Adrenal gland (tissue), 5 donors: ENCODE data around the gene FAM161B.

Source experiments
- CTCF ChIP-seq, 6 experiments: fragments of 450-650 bp in 4 of 6; fragments of 200-600 bp in 2 of 6; sonication (generic) in 1 of 6; IDR thresholded peaks; 1 replicate in 5 of 6; 2 replicates in 1 of 6; pipeline versions ENCODE4 v1.5.1 to v1.8.0; 2016 to 2021; ENCODE audit warnings: antibody characterized with exemption in 6 of 6, mild to moderate bottlenecking in 2 of 6, moderate library complexity in 1 of 6
- POLR2A ChIP-seq, 2 donors: fragments of 450-650 bp; IDR thresholded peaks; one replicate each; pipeline ENCODE4 v1.6.1; 2017; ENCODE audit warnings: antibody characterized with exemption in 2 of 2, mild to moderate bottlenecking in 2 of 2, moderate library complexity in 1 of 2
- donor health status: DM: no; HTN: no; CAD: no.

GRCh38 chr14:73924337-73924736 lies 25.6 kb downstream of the FAM161B start:
- TF ChIP-seq POLR2A (IDR thresholded peaks at IDR 0.05) (no peak), CTCF (IDR thresholded peaks at IDR 0.05) (no peak)
